HTERT RPE-1 (cell line): ENCODE measurements around the gene TMEM129.

ENCODE experiments used
- in situ Hi-C: fragments of 300-500 bp; cut with MboI; formaldehyde crosslinking; loops from 4 replicates; pipeline ENCODE4 v1.14.3; 2020; ENCODE audit warnings: low sequenced_read_pairs

TMEM129 gene, protein sequence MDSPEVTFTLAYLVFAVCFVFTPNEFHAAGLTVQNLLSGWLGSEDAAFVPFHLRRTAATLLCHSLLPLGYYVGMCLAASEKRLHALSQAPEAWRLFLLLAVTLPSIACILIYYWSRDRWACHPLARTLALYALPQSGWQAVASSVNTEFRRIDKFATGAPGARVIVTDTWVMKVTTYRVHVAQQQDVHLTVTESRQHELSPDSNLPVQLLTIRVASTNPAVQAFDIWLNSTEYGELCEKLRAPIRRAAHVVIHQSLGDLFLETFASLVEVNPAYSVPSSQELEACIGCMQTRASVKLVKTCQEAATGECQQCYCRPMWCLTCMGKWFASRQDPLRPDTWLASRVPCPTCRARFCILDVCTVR

DNA sequence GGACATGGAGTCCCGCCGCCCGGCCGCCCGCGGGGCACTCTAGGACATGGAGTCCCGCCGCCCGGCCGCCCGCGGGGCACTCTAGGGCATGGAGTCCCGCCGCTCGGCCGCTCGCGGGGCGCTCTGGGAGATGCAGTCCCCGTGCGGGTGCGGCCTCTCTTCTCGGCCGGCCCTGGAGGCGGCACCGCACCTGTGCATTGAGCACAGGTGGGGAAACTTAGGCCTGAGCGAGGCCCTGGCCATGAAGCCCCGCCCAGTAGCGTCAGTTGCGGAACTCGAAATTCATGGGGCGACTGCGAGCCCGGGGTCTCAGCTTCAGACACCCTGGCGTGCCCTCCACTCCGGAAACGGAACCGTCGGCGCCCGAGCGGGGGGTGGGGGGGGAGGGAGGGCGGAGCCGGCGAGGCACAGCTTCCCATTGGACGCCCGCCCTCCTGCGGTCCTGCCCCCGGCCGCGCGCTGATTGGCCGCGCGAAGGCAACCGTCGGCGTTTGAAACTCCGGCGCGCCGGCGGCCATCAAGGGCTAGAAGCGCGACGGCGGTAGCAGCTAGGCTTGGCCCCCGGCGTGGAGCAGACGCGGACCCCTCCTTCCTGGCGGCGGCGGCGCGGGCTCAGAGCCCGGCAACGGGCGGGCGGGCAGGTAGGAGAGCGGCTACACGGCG lies at the start of gene TMEM129, which contains the start of gene TACC3:
Gene TMEM129 (minus strand): TSS at position 321 of the 663 bp plus-strand sequence. CDS start 486 bp downstream, outside the sequence.
Gene TACC3 (plus strand): TSS at position 519 of the 663 bp plus-strand sequence. CDS start 1,901 bp downstream, outside the sequence.
- in situ Hi-C loops = no loop called here

DNA sequence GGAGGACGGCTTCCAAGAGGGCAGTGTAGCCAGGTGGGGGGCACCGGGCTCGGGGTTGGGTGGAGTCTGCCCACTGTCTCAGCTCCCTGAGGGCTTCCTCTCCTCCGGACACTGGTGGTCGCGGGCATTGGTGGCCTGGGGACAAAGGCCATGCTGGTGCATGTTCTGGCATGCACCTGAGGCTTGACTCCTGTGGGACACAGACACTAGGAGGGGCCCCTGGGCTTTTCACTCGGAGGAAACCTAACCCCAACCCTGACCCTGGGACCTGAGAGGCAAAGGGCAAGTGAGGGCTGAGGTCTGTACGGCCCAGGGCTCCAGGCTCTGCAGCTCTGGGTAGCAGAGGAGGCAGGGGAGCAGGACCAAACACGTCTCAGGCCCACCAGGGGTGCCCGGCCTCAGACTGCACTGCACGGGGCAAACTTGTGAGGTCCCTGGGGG lies 49.7 kb upstream of the TMEM129 start:
- in situ Hi-C loops = no loop called here

DNA sequence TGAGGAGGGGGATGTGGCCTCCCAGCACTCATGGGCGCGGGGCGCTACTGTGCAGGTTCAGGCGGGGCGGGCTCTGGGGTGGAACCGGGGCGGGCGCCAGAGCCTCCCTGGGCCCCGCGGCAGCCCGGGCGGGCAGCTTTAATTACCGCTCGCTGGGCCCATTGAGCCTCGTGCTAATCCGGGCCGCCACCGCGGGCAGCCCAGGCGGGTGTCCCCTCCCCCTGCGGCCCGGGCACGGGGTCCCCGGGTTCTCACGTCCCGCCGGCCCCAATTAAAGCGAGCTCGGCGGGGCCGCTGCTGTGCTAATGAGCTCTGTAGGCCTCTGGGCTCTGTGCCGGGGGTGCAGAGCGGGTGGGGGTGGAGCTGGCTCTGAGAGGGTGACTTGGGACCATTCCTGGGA lies 49.1 kb upstream of the TMEM129 start:
- in situ Hi-C loops = no loop called here

DNA sequence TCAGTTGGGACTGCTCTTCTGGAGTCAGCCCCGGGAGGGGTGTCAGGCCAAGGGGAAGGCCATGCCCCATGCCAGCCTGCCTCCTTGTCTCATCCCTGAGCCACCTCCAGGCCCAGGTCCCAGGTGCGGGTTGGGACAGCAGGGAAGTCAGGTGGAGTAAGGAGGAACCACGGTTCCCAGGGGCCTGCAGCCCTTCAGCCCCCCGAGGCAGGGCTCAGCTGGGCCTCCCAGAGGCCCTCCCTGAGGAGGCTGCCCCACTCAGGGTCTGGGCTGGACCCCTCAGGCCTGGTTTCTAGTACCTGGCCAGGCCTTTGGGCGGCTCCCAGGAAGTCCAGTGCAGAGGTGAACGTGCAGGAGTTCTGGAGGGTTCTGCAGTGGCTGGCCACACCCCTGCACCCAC lies 48.6 kb upstream of the TMEM129 start:
- in situ Hi-C loops = no loop called here

DNA sequence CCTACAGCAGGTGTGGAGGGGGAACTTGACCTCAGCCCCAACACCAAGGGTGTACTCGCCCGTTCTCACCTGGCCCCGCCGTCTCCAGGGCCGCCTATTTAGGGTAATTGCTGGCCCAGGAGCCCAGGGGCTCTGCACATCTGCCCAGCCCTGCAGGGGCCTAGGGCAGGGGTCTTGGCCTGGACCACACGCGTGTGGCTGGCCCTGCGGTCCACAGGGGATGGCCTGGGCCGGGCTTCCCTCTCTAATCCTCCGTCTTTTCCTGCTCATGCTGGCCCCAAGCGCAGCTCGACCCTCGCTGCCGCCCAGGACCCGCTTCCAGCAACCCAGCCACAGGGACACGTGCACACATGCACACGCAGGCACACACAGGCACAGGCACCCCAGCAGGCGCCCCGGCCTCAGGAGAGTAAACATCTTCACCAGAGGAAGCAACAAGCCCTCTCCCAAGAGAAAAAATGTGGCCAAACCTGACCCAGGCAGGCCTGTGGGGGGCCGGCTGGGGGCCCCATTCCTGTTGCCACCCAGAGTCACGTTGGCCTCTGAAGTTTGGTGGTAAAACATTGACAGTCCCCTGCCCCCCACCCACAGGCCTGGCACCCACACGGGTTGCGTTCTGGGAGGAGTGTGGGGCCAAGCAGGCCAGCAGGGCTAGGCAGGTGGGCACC lies 47.4 kb upstream of the TMEM129 start:
- in situ Hi-C loops = no loop called here

DNA sequence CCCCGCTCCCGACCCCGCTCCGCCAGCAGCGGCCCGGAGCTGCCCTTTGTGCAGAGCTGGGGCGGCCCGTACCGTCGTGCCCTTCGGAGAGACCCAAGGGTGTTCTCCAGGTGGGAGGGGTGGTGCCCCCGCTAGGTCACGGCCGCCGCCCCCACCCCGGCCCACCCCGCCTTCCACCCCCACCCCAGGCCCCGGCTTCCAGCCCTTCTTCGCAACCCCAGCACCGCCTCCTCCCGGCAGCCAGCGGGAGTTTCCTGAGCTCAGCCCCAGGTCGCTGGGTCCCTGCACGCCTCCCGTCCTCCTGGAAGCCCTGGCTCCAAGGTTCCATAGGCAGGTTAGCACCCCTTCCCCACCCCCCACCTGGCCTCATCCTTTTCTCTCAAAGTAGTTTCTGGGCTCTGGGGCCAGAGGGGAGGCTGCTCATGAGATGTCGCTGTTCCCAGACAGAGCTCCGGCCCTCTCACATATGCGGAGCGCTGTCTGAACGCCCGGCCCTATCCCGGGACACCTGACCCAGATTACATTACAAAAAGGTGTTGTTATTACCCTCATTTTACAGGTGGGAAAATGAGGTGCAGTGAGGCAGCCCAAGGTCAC lies 46.7 kb upstream of the TMEM129 start:
- in situ Hi-C loops = no loop called here

DNA sequence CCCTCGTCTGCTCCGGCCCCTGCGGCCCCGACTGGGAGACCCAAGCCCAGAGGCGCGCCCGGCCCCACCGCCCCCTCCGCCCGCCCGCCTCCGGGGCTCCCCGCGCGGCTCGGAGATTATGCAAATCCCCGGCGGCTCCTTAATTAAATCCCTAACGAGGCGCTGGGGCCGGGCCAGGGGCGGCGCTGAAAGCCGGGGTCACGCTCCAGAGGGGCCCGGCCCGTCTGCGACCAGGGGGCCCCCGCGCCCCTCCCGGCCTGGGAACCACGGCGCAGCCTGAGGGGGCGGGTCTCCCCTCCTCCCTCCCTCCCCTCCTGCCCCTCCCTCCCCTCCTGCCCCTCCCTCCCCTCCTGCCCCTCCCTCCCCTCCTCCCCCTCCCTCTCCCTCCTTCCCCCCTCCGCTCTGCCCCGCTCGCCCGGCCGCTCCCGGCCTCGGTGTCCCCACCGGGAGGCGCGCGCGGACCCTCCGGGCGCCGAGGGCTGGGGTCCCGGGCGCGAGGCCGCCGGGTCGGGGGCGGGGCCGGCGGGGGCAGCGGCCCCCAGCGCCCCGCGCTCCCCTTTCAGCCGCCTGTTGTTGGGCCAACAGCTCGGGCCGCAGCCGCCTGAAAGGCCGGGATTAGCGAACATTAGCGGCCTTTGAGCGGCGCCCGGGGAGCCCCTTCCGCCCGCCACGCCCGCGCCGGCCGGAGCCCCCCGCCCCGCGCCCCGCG lies 46.1 kb upstream of the TMEM129 start:
- in situ Hi-C loops = no loop called here

DNA sequence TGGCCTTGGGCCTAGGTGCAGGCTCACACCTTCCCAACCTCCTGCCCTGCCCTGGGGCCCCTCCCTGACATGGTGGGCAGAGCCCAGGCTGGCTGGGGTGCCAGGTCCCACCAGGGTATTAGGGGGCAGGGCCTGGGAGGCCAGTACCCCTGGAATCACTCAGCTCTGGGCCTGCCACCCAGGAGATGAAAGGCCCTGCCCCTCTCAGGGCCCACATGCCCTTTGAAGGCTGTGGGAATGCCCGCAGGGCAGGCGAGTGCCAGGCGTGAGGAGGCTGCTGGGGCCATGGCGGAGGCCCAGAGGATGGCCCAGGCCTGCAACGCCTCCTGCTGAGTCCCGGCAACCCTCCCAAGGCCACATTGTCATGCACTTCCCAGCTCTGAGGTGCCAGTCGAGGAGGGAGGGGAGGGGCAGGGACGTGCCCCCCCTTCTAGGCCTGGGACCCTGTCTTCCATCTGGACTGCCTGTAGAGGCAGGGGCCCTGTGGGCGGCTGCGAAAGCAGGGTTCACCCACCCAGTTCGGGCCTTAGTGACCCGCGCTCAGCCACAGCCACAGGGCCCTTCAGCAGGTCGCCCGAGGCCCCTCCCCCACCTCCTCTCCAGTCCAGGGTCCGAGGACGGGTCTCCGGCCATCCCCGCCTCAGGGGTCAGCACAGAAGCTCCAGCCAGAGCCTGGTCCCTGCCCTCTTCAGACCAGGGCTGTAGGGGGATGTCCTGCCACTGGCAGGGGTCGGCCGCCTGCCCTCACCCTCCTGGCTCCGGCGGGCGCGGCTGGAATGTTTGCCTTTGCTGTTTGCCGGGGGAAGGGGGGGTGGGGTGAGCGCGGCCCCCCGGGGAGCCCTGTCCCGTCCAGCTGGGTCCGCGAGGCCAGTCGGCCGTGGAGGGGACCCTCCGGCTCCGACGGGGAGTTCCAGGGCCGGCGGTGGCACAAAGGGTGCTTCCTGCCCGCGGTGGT lies 45.3 kb upstream of the TMEM129 start:
- in situ Hi-C loops = no loop called here

DNA sequence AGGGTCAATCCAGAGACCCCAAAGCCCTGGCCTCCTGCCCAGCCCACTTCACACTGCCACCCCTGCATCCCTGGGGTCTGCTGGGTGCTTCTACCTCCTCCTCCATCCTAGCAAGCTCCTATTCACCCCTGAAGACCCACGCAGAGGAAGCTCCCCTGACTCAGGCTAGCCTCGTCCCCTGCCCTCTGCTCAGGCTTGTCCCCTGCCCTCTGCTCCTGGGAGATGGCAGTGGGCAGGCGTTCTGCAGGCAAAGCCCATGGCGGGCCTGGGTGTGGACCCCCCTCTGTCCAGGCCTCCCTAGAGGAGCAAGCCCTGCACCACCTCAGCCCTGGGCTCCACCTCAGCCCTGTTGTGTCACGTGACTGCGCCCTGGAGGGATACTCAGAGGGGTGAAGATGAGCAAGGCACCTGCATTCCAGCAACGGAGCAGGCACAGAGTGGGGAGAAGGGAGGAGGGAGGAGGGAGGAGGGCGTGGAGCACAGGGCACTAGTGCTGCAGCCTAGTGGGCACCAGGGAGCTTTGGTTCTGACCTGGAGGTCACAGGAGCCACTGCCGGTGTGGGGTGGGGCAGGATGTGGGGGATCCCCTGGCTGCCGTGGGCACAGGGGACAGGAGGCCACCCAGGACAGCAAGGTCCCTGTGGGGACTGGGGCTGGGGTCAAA lies 44.4 kb upstream of the TMEM129 start:
- in situ Hi-C loops = no loop called here

DNA sequence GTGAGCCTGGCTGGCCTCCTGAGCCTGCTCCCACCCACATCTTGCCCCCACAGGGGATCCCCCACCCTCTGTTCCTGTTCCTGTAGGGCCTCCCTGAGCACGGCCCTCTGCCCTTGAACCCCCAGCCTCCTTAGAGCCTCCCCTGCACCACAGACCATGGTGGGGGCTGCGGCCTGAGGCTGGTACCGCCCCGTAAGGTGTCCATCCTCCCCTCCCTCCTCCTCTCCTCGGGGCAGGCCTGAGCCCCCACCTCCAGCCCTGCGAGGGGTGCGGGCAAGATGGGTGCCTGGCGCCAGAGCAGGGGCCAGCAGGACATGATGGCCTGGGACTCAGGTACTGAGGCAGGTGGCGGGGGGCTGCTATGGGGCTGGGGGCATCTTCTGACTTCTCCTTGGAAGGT lies 43.5 kb upstream of the TMEM129 start:
- in situ Hi-C loops = no loop called here

DNA sequence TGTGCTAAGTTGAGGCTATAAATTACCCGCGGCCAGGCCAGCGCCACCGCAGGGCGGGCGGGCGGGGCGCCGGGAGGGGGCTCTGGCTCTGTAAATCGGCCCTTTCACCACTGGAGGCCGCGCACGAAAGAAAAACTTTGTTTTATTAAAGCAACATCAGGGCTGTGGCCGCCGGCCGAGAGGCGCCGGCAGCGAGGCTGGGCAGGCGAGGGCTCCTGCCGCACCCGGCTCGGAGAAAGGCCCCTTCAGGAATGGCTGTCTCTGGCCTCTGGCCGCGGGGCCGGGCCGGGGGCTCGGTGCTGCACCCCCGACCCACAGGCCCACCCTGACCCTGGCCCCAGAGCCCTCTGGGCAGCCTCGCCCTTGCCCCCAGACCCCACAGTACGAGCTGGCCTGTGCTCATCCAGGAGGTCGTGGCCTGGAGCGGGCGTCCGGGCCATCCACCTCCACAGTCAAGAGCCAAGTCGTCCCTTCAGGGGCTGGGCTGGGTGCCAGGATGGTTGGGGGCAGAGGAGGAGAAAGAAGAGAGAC lies 42.5 kb upstream of the TMEM129 start:
- in situ Hi-C loops = no loop called here

DNA sequence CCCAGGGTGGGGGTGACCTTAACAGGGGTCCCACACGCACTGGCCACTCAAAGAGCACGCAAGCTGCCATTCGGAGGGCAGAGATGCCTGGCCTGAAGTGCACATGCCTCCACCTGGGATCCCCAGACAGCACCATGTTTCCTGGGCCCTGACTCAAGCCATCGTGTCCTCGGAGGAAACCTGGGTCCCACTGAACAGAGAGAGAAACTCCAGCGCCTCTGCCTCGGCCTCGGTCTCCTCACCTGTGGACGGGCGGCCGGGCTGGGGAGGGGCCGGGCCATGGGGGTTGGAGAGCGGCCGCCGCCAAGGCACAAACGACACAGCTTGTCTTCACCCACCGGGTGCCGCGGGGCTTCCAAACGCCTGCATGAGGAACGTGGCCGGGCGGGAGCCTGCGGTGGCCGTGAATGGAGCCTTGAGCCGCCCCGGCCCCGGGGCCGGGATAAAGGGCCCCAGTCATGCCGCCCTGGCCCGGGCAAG lies 42.0 kb upstream of the TMEM129 start:
- in situ Hi-C loops = no loop called here

DNA sequence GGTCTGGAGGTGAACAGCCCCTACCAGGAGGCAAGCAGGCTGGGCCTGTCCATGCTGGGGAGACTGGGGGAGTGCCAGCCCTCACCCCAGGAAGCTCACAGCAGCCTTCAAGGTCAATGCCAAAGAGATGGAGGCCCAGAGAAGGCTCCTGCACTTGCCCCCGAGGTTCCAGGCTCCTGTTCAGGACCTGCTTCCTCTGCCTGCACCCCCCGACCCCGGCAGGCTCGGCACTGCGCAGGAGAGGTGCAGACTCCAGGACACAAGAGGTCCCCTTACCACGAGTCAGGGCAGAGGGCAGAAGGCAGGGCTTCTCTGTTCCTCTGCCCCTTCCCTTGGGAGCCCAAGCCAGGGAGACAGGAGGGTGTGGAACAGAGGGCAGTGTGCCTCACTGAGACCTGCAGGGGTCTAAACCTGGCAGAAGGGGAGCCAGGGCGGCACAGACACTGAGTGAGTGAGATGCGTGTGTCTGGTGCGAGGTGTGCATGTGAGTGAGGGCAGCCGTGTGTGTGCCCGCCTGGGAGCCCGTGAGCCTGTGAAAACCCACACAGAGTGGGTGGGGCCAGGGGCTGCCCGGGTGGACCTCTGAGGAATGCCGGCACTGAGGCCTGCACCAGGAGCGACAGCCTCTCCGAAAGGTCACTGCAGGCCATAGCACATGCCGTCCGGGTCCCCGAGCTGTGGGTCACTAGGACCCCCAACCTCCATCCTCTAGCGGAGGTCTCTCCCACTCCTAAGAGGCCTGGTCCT lies 41.3 kb upstream of the TMEM129 start:
- in situ Hi-C loops = no loop called here

DNA sequence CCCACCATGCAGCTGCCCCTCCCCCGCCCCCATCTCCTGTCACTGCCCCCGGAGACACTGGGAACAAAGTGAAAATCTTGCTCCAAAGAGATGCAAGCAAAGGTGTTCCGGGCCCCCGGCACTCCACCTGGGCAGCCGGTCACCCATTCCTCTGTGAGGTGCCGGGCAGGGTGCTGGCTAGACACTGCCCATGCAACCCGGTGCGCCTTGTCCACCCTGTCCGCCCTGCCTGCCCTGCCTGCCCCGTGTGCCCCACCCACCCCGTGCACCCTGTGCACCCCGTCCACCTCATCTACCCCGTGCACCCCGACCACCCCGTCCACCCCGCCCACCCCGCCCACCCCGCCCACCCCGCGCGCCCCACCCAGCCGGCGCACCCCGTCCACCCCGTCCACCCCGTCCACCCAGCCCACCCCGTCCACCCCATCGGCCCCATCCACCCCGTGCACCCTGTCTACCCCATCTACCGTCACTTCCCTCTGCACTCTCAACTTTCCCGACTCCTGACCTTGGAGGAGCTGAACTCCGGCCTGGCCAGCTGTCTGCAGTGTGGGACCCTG lies 40.1 kb upstream of the TMEM129 start:
- in situ Hi-C loops = no loop called here

DNA sequence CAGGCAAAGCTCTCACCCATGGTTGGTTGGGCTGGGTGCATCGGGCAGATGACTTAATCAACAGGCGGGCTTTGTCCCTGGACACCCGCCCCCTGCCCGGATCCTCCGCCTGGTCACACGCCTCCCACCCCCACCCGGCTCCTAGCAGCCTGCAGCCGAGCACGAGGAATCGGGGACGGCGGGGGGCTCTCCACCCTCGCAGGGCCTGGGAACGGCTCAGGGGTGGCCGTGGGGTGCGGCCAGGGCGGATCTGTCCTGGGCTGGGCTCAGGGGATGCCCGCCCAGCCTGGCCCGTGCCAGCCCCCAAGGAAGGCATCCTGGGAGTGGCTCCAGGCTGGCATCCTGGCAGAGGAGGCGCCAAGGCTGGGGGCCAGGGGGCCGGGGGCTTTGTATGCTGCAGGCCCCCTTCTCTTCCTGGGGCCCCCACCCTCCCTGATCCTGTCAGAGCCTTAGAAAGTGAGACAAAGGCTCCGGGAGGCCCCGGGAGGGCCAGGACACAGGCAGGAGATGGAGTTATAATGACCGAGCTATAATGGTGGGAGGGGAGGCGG lies 39.5 kb upstream of the TMEM129 start:
- in situ Hi-C loops = no loop called here

DNA sequence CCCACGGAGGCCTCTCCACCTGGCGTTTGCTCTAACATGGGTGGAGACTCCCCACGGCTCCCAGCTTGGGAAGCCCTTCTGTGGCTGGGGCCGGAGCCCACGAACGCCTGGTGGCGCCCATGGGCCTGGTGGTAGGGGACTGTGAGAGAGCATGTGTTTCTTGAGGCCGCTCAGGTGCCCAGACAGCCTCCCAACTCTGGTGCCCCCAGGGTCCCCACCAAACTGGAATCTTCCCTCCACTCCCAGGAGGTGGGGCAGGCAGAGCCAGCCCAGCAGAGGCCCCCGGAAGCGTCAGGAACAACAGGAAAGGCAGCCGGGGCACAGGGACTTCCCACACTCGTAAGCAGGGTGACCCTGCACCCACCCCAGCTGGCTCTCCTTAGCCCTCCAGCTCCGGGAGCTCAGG lies 38.7 kb upstream of the TMEM129 start:
- in situ Hi-C loops = no loop called here

DNA sequence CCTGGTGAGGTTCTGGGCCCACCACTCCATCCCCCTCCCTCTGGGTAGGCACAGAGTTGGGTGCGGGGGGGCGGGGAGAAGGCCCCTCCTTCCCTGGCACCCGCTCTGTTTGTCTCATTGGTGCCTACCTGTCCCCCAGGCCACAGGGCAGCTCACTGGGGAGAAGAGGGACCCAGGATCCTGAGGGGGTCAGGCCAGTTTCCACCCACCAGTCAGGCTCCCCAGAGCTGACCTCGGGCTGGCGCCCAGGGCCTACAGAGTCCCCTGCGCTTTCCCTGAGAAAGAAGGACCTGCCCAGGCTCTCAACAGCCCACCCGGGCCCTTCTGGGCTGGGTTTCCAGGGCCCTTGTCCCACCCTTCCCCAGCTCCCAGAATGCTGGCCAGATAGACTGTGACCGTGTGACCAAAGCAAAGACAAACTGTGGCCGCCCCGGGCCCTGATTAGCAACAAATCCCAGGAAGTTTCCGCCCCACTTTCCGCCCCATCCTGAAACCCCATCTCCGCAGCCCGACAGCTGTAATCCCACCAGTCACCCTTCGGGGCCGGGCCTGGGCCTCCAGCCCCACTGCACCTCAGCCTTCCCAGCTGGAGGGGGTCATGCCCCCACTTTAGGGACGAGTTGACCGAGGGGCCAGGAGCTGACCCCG lies 38.2 kb upstream of the TMEM129 start:
- in situ Hi-C loops = no loop called here
